Tongue (tissue), 2 donors: ENCODE measurements around the gene TEKT3. TPM values are rescaled to one million over a fixed set of nuclear protein-coding genes. Genes with fewer than 3 reads are reported as not detected.
A peak's percentile ranks its signal among the peaks of the same experiment; 100 is the strongest.

Experiments used
- DNase-seq: peaks from one replicate; pipeline ENCODE4 v3.0.0-alpha.2; 2015
- total RNA-seq: library from RNA; depleted of rRNA; stranded (reverse); fragments of >200 nt; gene quantifications from one replicate; pipeline ENCODE4 v1.2.3, GENCODE V29; 2014

The TEKT3 gene
- total RNA-seq, 1 donor from 2014 or later = not detected

DNA sequence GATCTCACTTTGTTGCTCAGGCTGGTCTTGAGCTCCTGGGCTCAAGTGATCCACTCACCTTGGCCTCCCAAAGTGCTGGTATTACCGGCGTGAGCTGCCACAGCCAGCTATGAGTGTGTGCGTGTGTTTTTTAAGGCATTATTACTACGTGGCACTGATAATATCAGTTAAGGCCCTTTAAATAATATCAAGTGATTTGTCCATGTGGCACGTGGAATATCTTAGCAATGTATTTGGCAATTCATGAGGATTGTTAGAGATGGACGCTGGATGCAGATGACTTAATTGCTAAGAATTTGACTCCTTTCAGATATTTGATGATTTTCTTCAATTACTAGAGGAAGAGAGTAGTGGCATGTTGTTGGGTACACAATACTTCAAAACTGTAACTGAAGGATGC, 50.8 kb downstream of the TEKT3 start:
- DNase-seq = no peak

DNA sequence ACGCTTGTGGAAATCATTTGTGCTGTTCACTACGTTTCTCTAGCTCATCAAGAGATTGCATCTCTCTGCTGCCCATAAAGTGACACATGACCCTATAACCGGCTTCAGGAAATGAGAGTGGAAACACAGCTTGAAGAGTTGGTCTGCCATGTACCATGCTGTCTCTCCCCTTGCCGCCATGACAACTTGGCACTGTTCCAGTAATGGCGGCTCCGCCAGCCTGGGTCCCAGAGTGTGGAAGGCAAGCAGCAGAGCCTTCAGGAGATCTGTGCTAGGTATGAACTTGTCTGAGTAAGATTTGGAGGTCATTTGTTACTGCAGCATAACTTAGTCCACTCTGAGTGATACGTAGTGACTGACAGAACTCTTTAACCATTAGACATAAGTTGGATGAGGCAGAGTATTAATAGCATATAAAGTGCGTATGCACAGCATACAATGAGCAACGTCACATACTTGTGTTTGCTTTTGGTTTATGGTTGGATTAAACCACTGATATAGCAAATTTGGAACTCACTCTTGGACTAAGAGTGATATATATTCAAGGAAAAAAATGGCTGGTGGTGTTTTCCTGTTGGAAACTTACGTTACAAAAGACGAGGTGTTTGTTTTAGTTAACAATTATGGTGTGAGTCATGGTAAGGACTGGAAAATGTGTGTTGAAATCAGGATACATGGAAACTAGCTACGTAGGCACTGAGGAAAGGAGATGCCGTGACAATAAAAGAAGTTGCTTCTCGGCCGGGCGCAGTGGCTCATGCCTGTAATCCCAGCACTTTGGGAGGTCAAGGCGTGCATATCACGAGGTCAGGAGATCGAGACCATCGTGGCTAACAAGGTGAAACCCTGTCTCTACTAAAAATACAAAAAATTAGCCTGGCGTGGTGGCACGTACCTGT, 51.9 kb downstream of the TEKT3 start:
- peak; percentile 26 for DNase-seq

DNA sequence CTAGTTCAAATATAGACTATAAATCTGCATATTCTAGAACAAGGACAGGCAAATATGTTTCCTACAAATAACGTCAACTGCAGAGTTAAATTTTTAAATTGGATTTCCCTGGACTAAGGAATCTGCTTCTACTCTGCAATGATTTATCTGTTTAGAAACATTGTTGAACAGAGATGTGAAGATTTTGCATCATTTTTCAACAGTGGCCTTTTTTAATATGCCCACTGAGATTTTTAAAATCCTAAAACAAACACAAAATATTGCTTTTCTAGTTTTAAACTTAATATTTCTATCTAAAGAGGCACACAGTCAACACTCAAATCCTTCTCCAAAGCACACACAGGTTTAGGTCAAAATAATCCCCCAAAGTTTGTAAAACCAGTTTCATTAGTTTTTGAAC, 52.5 kb downstream of the TEKT3 start:
- peak; percentile 30 for DNase-seq

DNA sequence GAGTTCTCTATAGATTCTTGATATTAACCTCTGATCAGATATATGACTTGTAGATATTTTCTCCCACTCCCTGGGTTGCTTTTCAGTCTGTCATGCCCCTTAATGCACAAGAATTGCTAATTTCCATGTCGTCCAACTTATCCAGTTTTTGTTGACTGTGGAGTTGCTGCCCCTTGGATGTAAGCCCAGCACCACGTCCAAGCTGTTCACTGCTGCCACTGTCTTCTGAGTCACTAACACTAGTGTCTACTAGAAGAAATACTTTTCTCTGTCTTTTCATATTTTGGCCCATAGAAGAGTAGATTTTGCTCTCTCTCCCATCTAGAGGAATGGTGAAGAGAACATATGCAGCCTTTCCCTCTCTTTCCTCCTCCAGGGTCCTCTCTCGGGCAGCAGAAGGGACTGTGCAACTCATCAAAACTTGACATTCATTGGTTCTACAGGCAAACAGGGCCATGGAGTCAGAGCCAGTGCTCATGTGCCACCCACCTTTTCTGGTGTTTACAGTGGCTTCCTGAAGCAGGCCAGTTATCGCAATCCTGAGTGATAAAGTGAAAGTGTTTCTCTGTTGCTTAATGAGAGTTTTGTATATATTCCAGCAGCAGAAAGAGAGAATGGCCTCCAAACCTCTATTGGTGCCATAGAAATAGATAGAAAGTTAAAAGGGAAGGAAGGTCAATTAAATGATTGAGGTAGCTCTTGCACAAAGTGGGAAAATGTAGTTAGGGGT, 53.7 kb downstream of the TEKT3 start:
- no peak for DNase-seq

DNA sequence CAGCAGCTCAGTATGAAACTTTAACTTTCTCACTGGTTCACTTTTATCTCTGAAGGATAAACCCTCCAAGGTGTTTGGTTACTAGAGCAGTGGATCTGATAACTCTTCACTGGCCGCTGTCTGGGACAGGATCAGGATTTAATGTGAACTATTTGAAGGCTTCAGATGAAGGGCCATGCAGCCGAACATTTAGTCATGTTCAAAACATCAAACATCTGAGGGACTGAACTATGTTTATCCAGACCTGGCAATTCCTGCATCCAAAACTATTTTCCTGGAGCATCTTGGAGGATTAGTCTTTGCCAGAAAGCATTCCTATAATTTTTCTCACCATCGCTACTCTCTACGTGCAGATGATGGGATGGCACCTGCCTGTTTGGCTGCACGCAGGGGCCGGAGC, 55.9 kb downstream of the TEKT3 start:
- DNase-seq = no peak

DNA sequence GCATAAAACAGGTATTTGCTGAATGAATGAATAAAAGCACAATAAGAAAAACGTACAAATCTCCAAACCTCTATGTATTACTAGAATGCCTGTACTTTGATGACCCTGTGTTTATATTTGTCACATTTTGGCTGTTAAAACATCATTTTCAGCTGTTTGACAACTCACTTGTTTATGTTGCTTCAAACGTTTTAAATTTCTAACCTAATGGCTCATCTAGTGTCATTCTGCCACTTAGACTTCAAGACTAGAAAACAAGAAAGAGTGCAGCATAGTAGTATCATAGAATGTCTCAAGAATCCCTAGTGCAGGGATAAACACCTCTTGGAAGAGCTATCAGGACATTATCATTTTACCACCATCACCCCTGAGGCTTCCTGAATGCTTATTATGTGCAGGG, 56.9 kb downstream of the TEKT3 start:
- no peak for DNase-seq

DNA sequence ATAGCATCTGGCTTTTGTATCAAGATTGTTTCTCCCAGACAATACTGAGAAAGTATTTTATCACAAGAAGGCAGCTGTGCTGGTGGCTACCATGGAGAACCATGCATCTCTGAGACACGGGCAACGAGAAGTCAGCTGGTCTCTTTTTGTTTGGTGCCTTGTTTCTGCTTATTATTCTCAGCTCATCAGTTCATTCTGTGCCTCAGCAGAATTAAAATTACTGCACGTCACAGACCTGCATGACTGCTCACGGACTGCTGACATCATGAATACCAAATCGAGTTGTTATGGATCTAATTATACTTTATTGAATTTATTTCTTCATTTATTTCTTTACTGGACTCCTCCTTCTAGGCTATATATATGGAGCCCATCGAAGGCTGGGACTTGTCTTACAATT, 57.3 kb downstream of the TEKT3 start:
- DNase-seq = no peak

DNA sequence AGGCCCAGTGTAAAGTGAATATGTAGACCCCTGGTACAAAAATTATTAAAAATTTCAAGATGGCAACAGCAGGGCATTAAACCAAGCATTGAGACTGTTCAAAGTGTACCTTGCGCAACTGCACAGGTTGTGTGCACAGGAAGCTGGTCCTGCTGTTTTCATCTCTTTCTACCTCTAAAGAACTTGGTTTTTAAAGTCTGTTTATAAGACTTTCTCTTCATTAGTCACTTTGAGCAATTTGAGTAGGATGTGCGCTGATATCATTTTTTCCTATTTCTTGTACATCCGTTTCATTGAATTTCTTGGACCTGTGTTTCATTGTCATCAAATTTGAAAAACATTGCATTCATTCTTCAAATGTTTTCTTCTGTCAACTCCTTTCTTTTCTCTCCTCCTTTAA, 59.5 kb downstream of the TEKT3 start:
- no peak for DNase-seq

DNA sequence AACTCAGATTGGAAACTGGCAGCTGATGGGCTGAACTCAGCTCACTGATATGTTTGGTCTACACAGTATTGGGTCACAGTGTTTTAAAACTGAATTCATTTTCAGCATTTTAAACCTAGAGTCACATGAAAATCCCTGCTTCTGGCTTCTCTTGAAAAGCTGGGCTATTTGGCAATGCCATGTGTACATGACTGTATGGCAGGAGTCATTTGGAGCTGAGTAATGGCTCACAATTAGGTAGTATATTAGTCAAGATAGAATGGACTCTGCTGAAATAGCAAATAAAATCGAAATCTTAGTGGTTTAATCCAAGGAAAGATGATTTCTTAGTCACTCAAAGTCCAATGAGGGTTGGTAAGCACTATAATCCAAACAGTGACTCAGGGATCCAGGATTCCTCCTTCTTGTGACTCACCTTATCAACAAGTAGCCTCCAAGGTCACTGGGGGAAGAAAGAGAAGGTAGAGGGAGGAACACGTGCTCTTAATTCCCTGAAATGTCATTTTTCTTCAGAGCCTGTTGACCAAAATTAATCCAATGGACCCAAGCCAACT, 62.4 kb downstream of the TEKT3 start:
- DNase-seq = no peak

DNA sequence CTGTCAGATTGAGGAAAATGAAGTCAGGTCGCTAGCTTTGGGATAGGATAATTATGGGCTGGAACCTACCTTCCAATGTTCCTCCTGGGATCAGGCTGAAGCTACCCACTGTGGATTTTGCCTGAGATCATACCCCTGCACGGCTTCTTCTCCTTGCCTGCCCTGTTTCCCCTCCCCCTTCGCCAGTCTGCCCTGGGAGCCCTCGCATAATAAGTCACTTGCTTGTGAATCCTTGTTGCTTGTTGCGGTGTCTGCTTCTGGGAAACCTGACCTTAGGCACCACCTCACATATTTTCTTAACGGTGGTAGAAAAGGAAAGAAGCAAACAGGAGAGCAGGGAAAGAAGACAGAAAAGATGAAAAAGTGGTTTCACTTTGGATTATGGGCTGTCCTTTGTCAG, 63.0 kb downstream of the TEKT3 start:
- no peak for DNase-seq

DNA sequence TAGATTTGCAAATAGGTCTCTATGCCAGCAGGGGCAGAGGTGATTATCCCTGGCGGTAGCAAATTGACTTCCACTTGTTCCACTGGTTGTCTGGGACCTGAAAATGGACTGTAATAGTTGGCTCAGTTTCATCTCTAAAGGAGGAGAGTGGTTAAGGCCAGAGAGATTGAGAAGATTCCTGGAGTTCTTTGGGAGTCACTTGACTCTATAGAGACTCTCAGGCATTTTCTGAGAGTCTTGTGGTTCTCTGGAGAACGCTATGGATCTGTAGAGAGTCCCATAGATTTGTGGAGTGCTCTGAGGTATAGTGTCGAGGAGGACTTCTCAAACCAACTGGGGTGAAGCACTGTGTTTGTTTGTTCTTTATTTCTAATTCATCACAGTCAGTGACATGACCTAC, 67.4 kb downstream of the TEKT3 start:
- no peak for DNase-seq

DNA sequence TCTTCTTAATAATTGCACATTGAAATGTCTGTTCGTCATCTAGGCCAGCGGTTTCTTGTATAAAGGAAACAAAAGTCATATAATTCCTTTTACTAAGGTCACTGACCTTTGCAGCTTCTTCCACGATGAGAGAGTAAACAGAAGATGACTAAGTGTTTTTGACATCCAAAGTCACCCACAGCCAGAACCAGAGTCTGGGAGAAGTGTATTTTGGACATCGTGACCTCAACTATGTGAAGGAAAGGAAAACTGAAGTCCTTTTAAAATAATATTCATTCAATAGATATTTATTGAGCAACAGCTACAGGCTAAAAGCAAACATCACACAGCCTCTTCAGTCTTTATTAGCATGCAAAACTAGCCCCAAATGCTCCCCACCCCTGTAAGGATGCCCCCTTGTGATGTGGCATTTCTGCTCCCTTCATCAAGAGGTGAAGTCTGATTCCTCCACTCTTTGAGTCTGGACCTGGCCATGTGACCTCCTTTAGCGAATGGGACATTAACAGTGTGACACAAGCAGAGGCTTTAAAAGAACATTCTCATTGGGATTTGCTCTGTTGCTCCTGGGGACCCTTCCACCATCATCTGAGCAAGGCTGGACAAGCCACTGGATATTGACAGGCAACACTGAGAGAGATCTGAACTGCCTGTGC, 68.1 kb downstream of the TEKT3 start:
- DNase-seq = no peak

DNA sequence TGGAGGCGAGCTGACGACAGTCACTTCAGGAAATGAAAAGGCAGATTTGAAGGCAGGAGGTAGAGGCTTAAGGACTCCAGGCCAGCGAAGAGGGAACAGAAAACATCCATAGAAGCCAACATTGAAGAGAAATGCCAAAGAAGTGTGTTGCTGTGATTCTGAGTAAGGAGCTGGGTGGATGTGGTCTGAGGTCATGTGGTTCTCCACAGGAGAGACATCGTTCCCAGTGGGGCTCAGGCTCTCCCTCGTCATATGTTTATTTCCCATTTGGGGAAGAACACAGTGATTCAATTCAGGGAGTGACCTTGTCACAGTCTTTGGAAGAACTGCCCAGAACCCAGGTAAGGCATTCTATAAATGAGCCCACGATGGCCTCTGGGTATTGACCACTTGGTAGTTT, 69.7 kb downstream of the TEKT3 start:
- no peak for DNase-seq

DNA sequence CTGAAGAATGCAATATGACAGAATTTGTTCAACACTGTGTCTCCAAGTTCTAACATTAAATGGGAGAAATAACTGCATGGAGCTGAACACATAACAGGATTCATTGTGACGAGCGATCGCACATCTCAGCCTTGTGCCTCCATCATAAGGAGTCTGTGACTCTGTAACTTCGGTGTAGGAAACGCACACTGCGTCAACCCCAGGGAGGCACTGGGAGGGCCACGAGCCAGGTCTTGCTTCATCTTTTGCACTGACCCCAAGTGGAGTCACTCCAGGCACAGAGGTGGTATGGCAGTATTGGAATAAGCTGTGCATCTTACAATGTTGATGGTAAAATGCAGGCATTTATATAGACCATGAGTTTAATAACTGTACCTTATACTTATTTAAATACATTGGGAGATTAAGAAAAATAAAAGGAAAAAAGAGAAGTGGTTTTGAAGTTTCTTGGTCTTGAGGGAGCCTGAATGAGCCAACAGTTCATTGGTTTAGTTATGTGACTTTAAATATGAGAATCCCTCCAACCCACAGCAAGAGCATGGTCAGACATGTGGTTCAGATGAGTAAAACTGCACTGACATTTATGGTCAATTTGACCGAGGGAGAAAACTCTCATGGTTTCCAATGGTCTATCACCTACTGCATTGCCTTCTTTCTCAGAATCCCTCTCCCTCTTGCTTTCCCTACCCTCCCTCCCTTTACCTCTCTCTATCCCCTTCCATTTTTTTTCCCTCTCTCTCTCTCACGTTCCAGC, 70.6 kb downstream of the TEKT3 start:
- DNase-seq = no peak

DNA sequence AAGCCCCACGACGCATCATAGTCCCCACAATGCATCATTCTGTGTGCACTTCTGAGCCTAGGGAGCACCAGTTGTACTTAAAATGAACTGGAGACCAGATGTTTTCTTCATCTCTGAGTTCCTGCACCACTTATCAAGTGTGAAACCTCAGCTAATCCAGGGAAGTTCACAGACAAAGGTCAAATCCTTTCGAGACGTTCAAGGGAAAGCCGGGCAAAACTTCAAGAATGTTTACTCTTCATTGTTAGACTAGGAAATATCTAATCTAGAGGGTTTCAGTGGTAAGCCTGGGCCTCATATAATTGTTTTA, 71.7 kb downstream of the TEKT3 start:
- DNase-seq = no peak

DNA sequence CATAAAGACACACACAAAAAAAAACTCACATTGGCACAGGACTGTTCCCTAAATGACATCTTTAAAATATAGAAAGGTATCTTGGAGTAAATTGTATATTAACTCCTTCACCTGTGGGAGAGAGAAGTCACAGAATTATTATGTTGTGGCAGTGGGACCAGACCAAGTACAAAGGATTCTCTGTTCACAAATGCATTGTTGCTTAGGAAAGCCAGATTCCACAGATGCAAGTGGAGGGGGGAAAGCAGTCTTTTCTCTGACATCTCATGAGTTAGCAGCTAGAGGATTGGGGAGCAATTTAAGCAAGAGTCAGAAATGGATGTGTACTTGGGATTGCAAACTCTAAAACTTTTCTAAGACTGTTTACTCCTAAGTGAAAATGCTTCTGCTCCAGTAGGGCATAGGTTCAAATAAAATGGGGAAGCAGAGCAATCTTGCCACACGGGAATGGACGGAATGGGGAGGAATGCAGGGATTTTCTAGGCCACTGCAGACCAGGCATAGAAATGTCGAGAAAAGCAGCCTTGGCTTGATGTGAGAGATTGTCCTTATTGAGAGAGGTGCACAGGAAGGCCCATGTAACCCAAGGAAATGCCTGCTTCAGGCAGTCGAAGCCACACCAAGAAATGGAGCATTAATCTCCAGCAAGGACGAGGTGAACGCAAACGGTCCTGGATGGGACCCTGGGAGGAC, 72.2 kb downstream of the TEKT3 start:
- DNase-seq = no peak

DNA sequence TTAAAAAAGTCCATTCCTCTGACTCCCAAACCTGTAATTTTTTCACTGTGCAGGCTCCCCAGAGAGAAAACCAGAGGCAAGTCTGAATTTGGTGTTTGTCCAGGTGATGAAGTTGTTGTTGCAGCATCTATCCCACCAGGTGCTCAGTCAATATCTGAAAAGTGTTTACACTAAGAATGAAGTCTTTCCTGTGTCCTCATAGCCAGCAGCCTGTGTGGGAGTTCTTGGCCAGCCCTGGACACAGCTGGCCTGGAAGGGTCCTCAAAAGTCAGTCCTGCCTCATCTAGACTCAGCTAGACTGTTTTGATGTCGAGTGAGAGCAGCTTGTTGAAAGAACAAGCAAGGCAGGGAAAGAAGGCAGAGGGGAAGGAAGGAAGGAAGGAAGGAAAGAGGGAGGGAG, 72.9 kb downstream of the TEKT3 start:
- peak; percentile 80 for DNase-seq

DNA sequence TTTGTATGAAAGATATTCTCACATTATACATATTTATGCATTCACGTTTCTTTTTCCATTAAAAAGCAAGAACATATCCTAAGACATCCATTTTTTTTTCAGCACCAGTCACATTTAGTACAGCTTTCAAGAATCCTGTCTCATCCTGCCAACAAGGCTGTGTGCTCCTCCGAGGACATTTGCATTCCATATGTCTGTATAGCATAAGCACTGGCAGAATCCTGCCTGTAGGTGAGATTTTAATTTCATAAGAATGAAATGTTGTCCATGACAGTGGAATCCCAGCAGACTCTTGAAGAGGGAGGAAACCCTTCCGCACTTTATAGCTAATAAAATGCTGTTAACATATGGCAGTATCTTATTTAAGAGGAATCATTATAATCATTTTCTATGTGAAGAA, 73.4 kb downstream of the TEKT3 start:
- DNase-seq = peak; percentile 56

DNA sequence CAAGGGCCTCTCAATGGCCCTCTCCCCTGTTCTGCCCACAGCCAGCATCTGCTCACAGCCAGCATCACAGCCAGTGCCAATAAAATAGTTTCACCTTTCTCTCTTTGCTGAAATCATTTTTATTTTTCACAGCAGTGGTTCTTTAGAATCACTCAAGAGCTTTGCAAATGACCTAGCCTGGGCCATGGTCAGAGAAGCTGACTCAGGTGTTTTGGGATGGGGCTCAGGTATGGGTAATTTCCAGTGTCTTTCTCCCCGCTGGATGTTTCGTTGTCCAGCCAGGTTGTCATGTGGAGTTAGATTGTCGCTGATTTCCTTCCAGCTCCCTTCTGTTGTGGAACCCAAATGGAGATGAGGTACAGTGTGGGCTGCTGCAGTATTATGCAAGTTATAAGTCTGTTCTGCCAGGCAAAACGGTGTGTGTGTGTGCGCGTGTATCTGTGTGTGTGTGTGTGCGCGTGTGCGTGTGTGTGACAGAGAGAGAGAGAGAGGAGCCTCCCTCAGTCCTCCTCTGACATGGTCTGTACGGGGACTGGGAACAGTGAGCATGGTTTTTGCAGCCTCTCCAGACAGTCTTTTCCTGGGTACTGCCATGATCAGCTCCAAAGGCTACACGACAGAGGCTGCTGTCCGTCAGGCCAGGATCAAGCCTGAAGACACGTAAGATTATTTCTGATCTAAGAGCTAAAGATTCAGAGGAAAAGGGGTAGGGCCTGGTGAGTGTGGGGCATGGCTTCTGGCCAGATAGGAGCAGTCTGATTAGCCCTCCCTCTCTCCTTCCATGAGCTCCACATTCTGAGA, 74.9 kb downstream of the TEKT3 start:
- no peak for DNase-seq

DNA sequence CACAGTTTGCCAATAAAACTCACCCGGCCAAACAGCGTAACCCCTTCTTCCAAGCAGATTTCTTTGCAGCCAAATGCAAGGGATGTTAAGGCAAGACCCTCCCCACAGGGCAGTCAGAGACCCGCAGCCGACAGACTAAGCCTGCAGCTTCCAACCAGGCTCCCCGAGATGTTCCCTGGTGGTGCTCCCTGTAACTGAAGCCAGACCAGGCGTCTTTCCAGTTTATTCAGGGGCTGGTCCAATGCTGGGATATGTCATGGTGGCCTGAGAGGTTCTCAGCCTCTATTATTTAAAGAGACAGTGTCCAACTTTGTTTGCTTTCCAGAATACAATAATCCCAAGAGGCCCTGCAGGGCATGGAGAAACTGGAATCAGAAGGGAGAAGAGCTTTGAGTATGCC, 76.3 kb downstream of the TEKT3 start, which contains the start of gene PMP22:
PMP22 (minus strand) TSS at position 196 of the 400 bp plus-strand sequence. CDS start 4,599 bp downstream, outside the sequence.
- peak; percentile 84 for DNase-seq

DNA sequence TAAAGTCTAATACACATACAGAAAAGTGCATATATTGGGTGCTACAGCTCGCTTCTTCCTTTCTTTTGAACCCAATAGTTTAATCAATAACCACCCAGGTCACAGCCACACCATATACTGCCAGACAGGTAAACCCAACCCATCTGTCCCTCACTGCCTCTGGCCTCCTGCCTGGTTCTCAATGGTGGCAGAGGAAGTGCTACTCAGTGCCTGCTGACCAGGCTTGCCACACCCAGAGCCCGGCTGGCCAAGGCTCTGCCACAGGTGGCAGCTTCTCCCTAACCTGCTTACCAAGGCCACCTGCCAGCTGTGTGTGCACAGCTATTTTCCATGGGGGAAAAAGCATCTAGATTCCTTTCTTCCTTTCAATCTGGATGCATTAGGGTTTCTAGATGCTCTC, 76.9 kb downstream of the TEKT3 start:
- no peak for DNase-seq
